Hepatocyte (in vitro differentiated cells): ENCODE measurements around the gene DCST2. TPM values are rescaled to one million over a fixed set of nuclear protein-coding genes. Genes with fewer than 3 reads are reported as not detected.
"Not testable (repeated sequence)": the region's sequence is repeated elsewhere in the genome, so short reads cannot be mapped to it uniquely, and the experiment has no call there.

Source experiments
- DNase-seq: peaks from one replicate; pipeline ENCODE4 v3.0.0-alpha.2; 2016; ENCODE audit warnings: low spot score
- H2AFZ ChIP-seq: fragments of 200-600 bp; sonication (generic); 2 replicates; pipeline ENCODE4 v1.6.0; 2016; ENCODE audit warnings: antibody characterized with exemption, mild to moderate bottlenecking
- H3K27ac ChIP-seq: fragments of 200-600 bp; sonication (generic); 2 replicates; pipeline ENCODE4 v1.5.1; 2016; ENCODE audit warnings: mild to moderate bottlenecking
- H3K27me3 ChIP-seq: fragments of 200-600 bp; sonication (generic); 2 replicates; pipeline ENCODE4 v1.6.1; 2016
- H3K36me3 ChIP-seq: fragments of 200-600 bp; sonication (generic); replicated peaks from 2 replicates; pipeline ENCODE4 v1.5.1; 2016; ENCODE audit warnings: low read depth; ENCODE audit not compliant: insufficient read depth
- H3K4me1 ChIP-seq: fragments of 200-600 bp; sonication (generic); 2 replicates; pipeline ENCODE4 v1.5.1; 2016; ENCODE audit warnings: mild to moderate bottlenecking, moderate library complexity; ENCODE audit not compliant: insufficient read depth
- H3K4me2 ChIP-seq: fragments of 200-600 bp; sonication (generic); 2 replicates; pipeline ENCODE4 v1.6.0; 2016
- H3K4me3 ChIP-seq: fragments of 200-600 bp; sonication (generic); 2 replicates; pipeline ENCODE4 v1.5.1; 2016; ENCODE audit warnings: mild to moderate bottlenecking
- H3K79me2 ChIP-seq: fragments of 200-600 bp; sonication (generic); 2 replicates; pipeline ENCODE4 v1.6.0; 2017; ENCODE audit warnings: mild to moderate bottlenecking
- H3K9me2 ChIP-seq: fragments of 200-600 bp; sonication (generic); replicated peaks from 2 replicates; pipeline ENCODE4 v1.6.0; 2017; ENCODE audit warnings: mild to moderate bottlenecking; ENCODE audit not compliant: insufficient read depth
- H3K9me3 ChIP-seq: fragments of 200-600 bp; sonication (generic); 2 replicates; pipeline ENCODE4 v1.5.1; 2016; ENCODE audit warnings: low read depth, mild to moderate bottlenecking
- H4K20me1 ChIP-seq: fragments of 200-600 bp; sonication (generic); 2 replicates; pipeline ENCODE4 v1.6.0; 2016; ENCODE audit warnings: mild to moderate bottlenecking; ENCODE audit not compliant: insufficient read depth, poor library complexity, severe bottlenecking
- EZH2 ChIP-seq: fragments of 200-600 bp; sonication (generic); IDR thresholded peaks from 2 replicates; pipeline ENCODE4 v1.6.1; 2016; ENCODE audit warnings: antibody characterized with exemption, mild to moderate bottlenecking, borderline replicate concordance
- EZH2phosphoT487 ChIP-seq: fragments of 200-600 bp; sonication (generic); IDR thresholded peaks from one replicate; pipeline ENCODE4 v1.6.1; 2018; ENCODE audit warnings: antibody characterized with exemption, mild to moderate bottlenecking, low read depth, moderate library complexity; ENCODE audit not compliant: unreplicated experiment, severe bottlenecking
- WGBS: methylation state at CpG from one replicate; pipeline ENCODE4 v1.1.6; 2016; ENCODE audit warnings: low lambda C conversion rate; ENCODE audit errors: missing lambda C conversion rate; 5-methylcytosine and 5-hydroxymethylcytosine counted together
- polyA plus RNA-seq: library from polyadenylated mRNA; unstranded; fragments of >200 nt; fragmentation: Nextera tagmentation; extraction: Ambion mirVana; gene quantifications from 2 replicates; pipeline ENCODE4 v1.2.1, GENCODE V29; 2016
- total RNA-seq: library from RNA; depleted of rRNA; stranded (reverse); fragments of >200 nt; gene quantifications from 2 replicates; pipeline ENCODE4 v1.2.3, GENCODE V29; 2014
- TF ChIP-seq, protein P1 (sequence below): fragments of 200-600 bp; sonication (generic); IDR thresholded peaks from 2 replicates; pipeline ENCODE4 v1.5.1; 2016; ENCODE audit warnings: antibody characterized with exemption, mild to moderate bottlenecking; ENCODE audit not compliant: poor library complexity

Gene DCST2
- total and polyA plus RNA-seq, 2 experiments from 2014 or later = 0.47 to 1.6 TPM

DNA sequence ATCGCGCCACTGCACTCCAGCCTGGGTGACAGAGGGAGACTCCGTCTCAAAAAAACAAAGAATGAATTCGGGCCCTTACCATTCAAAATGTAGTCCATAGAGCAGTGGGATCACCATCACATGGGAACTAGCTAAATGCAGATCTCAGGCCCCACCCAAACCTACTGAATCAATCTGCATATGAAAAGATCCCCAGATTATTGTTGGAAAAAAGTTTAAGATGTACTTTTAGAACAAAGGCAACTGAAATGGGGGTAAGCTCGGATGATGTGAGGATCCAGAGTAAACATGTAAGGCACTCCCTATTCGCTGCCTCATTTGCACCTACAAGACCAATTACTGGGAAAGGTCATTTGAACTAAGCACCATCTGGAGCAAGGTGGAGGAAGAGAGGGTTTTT, 51.2 kb downstream of the DCST2 start:
- DNase-seq = no peak
- H3K4me1 ChIP-seq = peaks cover 11% of the 10 kb centered on the region
- H3K9me2 ChIP-seq = no peaks in the 10 kb centered on the region
- peak overlapping the region; percentile 31 for H3K4me3 ChIP-seq
- H3K27me3 ChIP-seq = no peaks in the 10 kb centered on the region
- peaks cover 58% of the 10 kb centered on the region for H3K79me2 ChIP-seq
- H3K27ac ChIP-seq = no peak overlapping the region
- no peaks in the 10 kb centered on the region for H3K36me3 ChIP-seq
- TF ChIP-seq EZH2phosphoT487 = no peak
- 78% methylated on average over 6 of the region's 6 CpGs for WGBS
- H2AFZ ChIP-seq = peak overlapping the region; percentile 26
- peak overlapping the region; percentile 70 for H3K4me2 ChIP-seq
- H3K9me3 ChIP-seq = no peaks in the 10 kb centered on the region
- H4K20me1 ChIP-seq = no peaks in the 10 kb centered on the region

- no peaks in the 10 kb centered on the region for H3K36me3 ChIP-seq
- no peak overlapping the region for H3K27ac ChIP-seq
- H3K9me2 ChIP-seq = no peaks in the 10 kb centered on the region
- no peak overlapping the region for H3K4me2 ChIP-seq
- peaks cover 8% of the 10 kb centered on the region for H3K4me1 ChIP-seq
- TF ChIP-seq EZH2 (no peak), EZH2phosphoT487 (no peak)
- TF ChIP-seq, protein P1, sequence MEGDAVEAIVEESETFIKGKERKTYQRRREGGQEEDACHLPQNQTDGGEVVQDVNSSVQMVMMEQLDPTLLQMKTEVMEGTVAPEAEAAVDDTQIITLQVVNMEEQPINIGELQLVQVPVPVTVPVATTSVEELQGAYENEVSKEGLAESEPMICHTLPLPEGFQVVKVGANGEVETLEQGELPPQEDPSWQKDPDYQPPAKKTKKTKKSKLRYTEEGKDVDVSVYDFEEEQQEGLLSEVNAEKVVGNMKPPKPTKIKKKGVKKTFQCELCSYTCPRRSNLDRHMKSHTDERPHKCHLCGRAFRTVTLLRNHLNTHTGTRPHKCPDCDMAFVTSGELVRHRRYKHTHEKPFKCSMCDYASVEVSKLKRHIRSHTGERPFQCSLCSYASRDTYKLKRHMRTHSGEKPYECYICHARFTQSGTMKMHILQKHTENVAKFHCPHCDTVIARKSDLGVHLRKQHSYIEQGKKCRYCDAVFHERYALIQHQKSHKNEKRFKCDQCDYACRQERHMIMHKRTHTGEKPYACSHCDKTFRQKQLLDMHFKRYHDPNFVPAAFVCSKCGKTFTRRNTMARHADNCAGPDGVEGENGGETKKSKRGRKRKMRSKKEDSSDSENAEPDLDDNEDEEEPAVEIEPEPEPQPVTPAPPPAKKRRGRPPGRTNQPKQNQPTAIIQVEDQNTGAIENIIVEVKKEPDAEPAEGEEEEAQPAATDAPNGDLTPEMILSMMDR = no peak
- no peaks in the 10 kb centered on the region for H4K20me1 ChIP-seq
- H2AFZ ChIP-seq = no peak overlapping the region
- H3K27me3 ChIP-seq = no peaks in the 10 kb centered on the region
- H3K79me2 ChIP-seq = peaks cover 38% of the 10 kb centered on the region
- H3K4me3 ChIP-seq = no peak overlapping the region
- WGBS = 97% methylated on average over 3 of the region's 3 CpGs
- H3K9me3 ChIP-seq = no peaks in the 10 kb centered on the region
- DNase-seq = no peak
Measured at GRCh38 chr1:154978360-154978759, 55.2 kb downstream of the DCST2 start.

GRCh38 chr1:154977762-154978161, 55.8 kb downstream of the DCST2 start:
- WGBS = 80% methylated on average over 3 of the region's 3 CpGs
- not testable (repeated sequence) for H3K9me3 ChIP-seq, H3K36me3 ChIP-seq, H3K4me2 ChIP-seq, H4K20me1 ChIP-seq, H3K9me2 ChIP-seq, DNase-seq, H2AFZ ChIP-seq, H3K27me3 ChIP-seq, H3K4me3 ChIP-seq
- Histone ChIP-seq H3K79me2 (peaks cover 38% of the 10 kb centered on the region), H3K4me1 (peaks cover 13% of the 10 kb centered on the region), H3K27ac (peak overlapping the region; percentile 92)

GRCh38 chr1:154975409-154976059, 58.0 kb downstream of the DCST2 start:
- DNase-seq = peak; percentile 65
- WGBS = 2% methylated on average over 23 of the region's 24 CpGs
- H3K79me2 ChIP-seq = peaks cover 40% of the 10 kb centered on the region

More at GRCh38 chr1:154975409-154976059, 58.0 kb downstream of the DCST2 start:
- TF ChIP-seq, protein P1 = no peak
- TF ChIP-seq EZH2 (no peak), EZH2phosphoT487 (no peak)
- no peaks in the 10 kb centered on the region for H3K9me3 ChIP-seq
- no peaks in the 10 kb centered on the region for H3K36me3 ChIP-seq
- H4K20me1 ChIP-seq = no peaks in the 10 kb centered on the region
- H2AFZ ChIP-seq = peak overlapping the region; percentile 7
- peak overlapping the region; percentile 87 for H3K4me2 ChIP-seq
- H3K27me3 ChIP-seq = no peaks in the 10 kb centered on the region
- no peaks in the 10 kb centered on the region for H3K9me2 ChIP-seq
- H3K27ac ChIP-seq = peak overlapping the region; percentile 92
- H3K4me1 ChIP-seq = peaks cover 29% of the 10 kb centered on the region
- peak overlapping the region; percentile 44 for H3K4me3 ChIP-seq
